CD14-positive monocyte (primary cell): Measurements from ENCODE around the gene FRMD4A. TPM values are rescaled to one million over a fixed set of nuclear protein-coding genes. Genes with fewer than 3 reads are reported as not detected.

Source experiments
- DNase-seq, 3 donors: peaks; one replicate each; pipeline ENCODE4 v3.0.0-alpha.2; 2011 to 2022
- H2AFZ ChIP-seq: 2 replicates; pipeline ENCODE4 v1.6.0; 2012; ENCODE audit warnings: mild to moderate bottlenecking, low read depth, low read length, inconsistent platforms; ENCODE audit not compliant: insufficient read depth, poor library complexity, severe bottlenecking
- H3K27ac ChIP-seq, 2 donors: 1 replicate in 1 of 2; 2 replicates in 1 of 2; pipeline ENCODE4 v1.5.1; 2012 to 2013; ENCODE audit warnings: low read length in 2 of 2, control low read depth in 1 of 2, inconsistent platforms in 1 of 2, low read depth in 1 of 2, mild to moderate bottlenecking in 1 of 2
- H3K27me3 ChIP-seq, 2 donors: one replicate each; pipeline versions ENCODE4 v1.6.0 to v1.6.1; 2011 to 2013; ENCODE audit warnings: low read length in 2 of 2; ENCODE audit not compliant: control insufficient read depth in 2 of 2, insufficient read depth in 2 of 2
- H3K36me3 ChIP-seq, 2 donors: replicated peaks in 1 of 2; 1 replicate in 1 of 2; 2 replicates in 1 of 2; pipeline versions ENCODE4 v1.5.1 to v1.6.1; 2012 to 2013; ENCODE audit warnings: low read length in 2 of 2, control low read depth in 1 of 2, inconsistent platforms in 1 of 2, mild to moderate bottlenecking in 1 of 2; ENCODE audit not compliant: insufficient read depth in 2 of 2, control insufficient read depth in 1 of 2
- H3K4me1 ChIP-seq, 2 donors: 1 replicate in 1 of 2; 2 replicates in 1 of 2; pipeline versions ENCODE4 v1.5.1 to v1.6.1; 2012 to 2013; ENCODE audit warnings: low read length in 2 of 2, control low read depth in 1 of 2, inconsistent platforms in 1 of 2, mild to moderate bottlenecking in 1 of 2, moderate library complexity in 1 of 2; ENCODE audit not compliant: insufficient read depth in 2 of 2, control insufficient read depth in 1 of 2
- H3K4me2 ChIP-seq: replicated peaks from 2 replicates; pipeline ENCODE3; 2012; ENCODE audit warnings: low read length, moderate library complexity, mild to moderate bottlenecking; ENCODE audit not compliant: poor library complexity, severe bottlenecking; ENCODE audit errors: extremely low read depth
- H3K4me3 ChIP-seq, 3 experiments: fragments of 200-600 bp in 1 of 3; sonication (generic) in 1 of 3; replicated peaks in 1 of 3; 1 replicate in 2 of 3; 2 replicates in 1 of 3; pipeline ENCODE4 v1.5.1; 2011 to 2013; ENCODE audit warnings: low read length in 3 of 3, mild to moderate bottlenecking in 3 of 3, control low read depth in 2 of 3, low read depth in 2 of 3, inconsistent platforms in 1 of 3, moderate library complexity in 1 of 3
- H3K79me2 ChIP-seq: 2 replicates; pipeline ENCODE4 v1.6.0; 2012; ENCODE audit warnings: mild to moderate bottlenecking, control low read depth, inconsistent platforms, low read length, moderate library complexity; ENCODE audit not compliant: insufficient read depth
- H3K9ac ChIP-seq: 2 replicates; pipeline ENCODE4 v1.6.0; 2017; ENCODE audit warnings: low read length, mild to moderate bottlenecking; ENCODE audit not compliant: insufficient read depth, poor library complexity, severe bottlenecking
- H3K9me3 ChIP-seq, 2 donors: replicated peaks in 1 of 2; 1 replicate in 1 of 2; 2 replicates in 1 of 2; pipeline versions ENCODE4 v1.5.1 to v1.6.1; 2012 to 2013; ENCODE audit warnings: low read length in 2 of 2, control low read depth in 1 of 2; ENCODE audit not compliant: control insufficient read depth in 1 of 2, insufficient read depth in 1 of 2
- H4K20me1 ChIP-seq: 2 replicates; pipeline ENCODE4 v1.6.0; 2012; ENCODE audit warnings: mild to moderate bottlenecking, low read length, control low read depth, moderate library complexity; ENCODE audit not compliant: insufficient read depth
- H3K27ac Mint-ChIP-seq, 7 donors: one replicate each; pipeline ENCODE4 v1.8.0; 2020; ENCODE audit warnings: mild to moderate bottlenecking in 7 of 7, mixed read lengths in 7 of 7, moderate library complexity in 6 of 7, inconsistent platforms in 2 of 7
- H3K27me3 Mint-ChIP-seq, 3 donors: one replicate each; pipeline ENCODE4 v1.8.0; 2021 to 2022; ENCODE audit warnings: low read depth in 3 of 3, mild to moderate bottlenecking in 3 of 3, mixed read lengths in 3 of 3, moderate library complexity in 3 of 3, inconsistent platforms in 1 of 3
- H3K36me3 Mint-ChIP-seq, 2 donors: one replicate each; pipeline ENCODE4 v1.8.0; 2020; ENCODE audit warnings: mixed read lengths in 2 of 2, inconsistent platforms in 1 of 2, mild to moderate bottlenecking in 1 of 2
- H3K4me1 Mint-ChIP-seq: one replicate; pipeline ENCODE4 v1.8.0; 2020; ENCODE audit warnings: mild to moderate bottlenecking, mixed read lengths
- H3K4me3 Mint-ChIP-seq, 2 donors: one replicate each; pipeline ENCODE4 v1.8.0; 2020; ENCODE audit warnings: mild to moderate bottlenecking in 2 of 2, mixed read lengths in 2 of 2, moderate library complexity in 1 of 2
- H3K9me3 Mint-ChIP-seq, 7 donors: one replicate each; pipeline ENCODE4 v1.8.0; 2020 to 2022; ENCODE audit warnings: mixed read lengths in 7 of 7, mild to moderate bottlenecking in 6 of 7, moderate library complexity in 6 of 7, inconsistent platforms in 2 of 7
- CTCF ChIP-seq: fragments of 200-600 bp; IDR thresholded peaks from one replicate; pipeline ENCODE4 v1.8.0; 2022; ENCODE audit warnings: antibody characterized with exemption, mild to moderate bottlenecking
- WGBS: methylation state at CpG from one replicate; pipeline ENCODE4 v1.1.5; 2013; ENCODE audit warnings: missing lambda C conversion rate; ENCODE audit not compliant: insufficient coverage; 5-methylcytosine and 5-hydroxymethylcytosine counted together
- intact Hi-C, 2 donors: fragments of 100-400 bp; cut with micrococcal nuclease; formaldehyde crosslinking; loops; one replicate each; pipeline versions ENCODE4 v1.15.0 to v1.15.1; 2023
- polyA plus RNA-seq, 3 donors: library from polyadenylated mRNA; depleted of rRNA in 1 of 3; unstranded in 2 of 3; stranded (reverse) in 1 of 3; fragments of 300-500 nt in 2 of 3; fragments of >200 nt in 1 of 3; fragmentation: Illumina TruSeq in 2 of 3; gene quantifications; 1 replicate in 2 of 3; 2 replicates in 1 of 3; pipeline ENCODE4 v1.2.3, GENCODE V29; 2012 to 2021

The FRMD4A gene
- polyA plus RNA-seq, 3 donors, result 0.12 TPM; not detected in 2

DNA sequence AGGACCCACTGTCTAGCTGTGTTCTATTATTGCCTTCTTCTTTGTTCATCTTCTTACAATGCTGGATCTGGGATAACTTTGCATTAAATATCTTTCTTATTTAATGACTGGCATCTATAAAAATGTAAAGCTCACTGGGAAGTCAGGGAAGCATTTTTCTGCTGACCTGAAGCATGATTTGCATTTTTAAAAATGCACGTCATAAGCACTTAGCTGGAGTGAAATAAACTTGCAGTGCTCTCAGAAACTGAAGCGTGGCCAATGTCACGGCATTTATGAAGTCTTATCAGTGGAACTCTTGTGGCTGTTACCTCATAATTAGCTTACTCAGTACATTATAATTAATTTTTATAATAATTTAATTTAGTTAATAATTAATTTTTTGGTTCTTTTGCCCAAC is 59.1 kb downstream of the FRMD4A start:
- no peaks in the 10 kb centered on the region for H3K36me3 ChIP-seq
- H3K27me3 Mint-ChIP-seq, result peaks cover 2 to 8% (median 3%) of the 10 kb centered on the region in 3 donors
- no peak overlapping the region for H2AFZ ChIP-seq
- H3K36me3 Mint-ChIP-seq, result no peaks in the 10 kb centered on the region
- no peaks in the 10 kb centered on the region for H3K9me3 ChIP-seq
- no peaks in the 10 kb centered on the region for H3K4me1 ChIP-seq
- H3K4me3 Mint-ChIP-seq, result no peak overlapping the region
- no peaks in the 10 kb centered on the region for H3K79me2 ChIP-seq
- H3K4me1 Mint-ChIP-seq, result no peaks in the 10 kb centered on the region
- peaks cover 0 to 5% (median 3%) of the 10 kb centered on the region in 7 donors for H3K9me3 Mint-ChIP-seq
- H3K27ac Mint-ChIP-seq, result no peak overlapping the region
- no peak for TF ChIP-seq CTCF
- no peak overlapping the region for H3K27ac ChIP-seq
- DNase-seq, result no peak
- H4K20me1 ChIP-seq, result no peaks in the 10 kb centered on the region
- no peak overlapping the region for H3K4me2 ChIP-seq
- H3K4me3 ChIP-seq, result no peak overlapping the region
- WGBS, result 86% methylated on average over 1 of the region's 3 CpGs
- no peak overlapping the region for H3K9ac ChIP-seq
- intact Hi-C loops, result no loop called here
- H3K27me3 ChIP-seq, result no peaks in the 10 kb centered on the region

- no peaks in the 10 kb centered on the region for H3K4me1 Mint-ChIP-seq
- Histone ChIP-seq H3K79me2 (no peaks in the 10 kb centered on the region), H3K36me3 (no peaks in the 10 kb centered on the region), H3K27ac (no peak overlapping the region), H2AFZ (no peak overlapping the region), H3K27me3 (no peaks in the 10 kb centered on the region), H3K4me1 (no peaks in the 10 kb centered on the region), H3K9ac (no peak overlapping the region), H3K9me3 (no peaks in the 10 kb centered on the region), H3K4me3 (no peak overlapping the region), H4K20me1 (no peaks in the 10 kb centered on the region), H3K4me2 (no peak overlapping the region)
- no peak overlapping the region for H3K4me3 Mint-ChIP-seq
- H3K27me3 Mint-ChIP-seq, result peaks cover 2 to 8% (median 3%) of the 10 kb centered on the region in 3 donors
- WGBS, result 100% methylated on average over 2 of the region's 3 CpGs
- no peaks in the 10 kb centered on the region for H3K36me3 Mint-ChIP-seq
- intact Hi-C loops, result no loop called here
- H3K27ac Mint-ChIP-seq, result no peak overlapping the region
- TF ChIP-seq CTCF, result no peak
- H3K9me3 Mint-ChIP-seq, result peaks cover 0 to 5% (median 3%) of the 10 kb centered on the region in 7 donors
- no peak for DNase-seq
These were observed 60.4 kb downstream of the FRMD4A start for GRCh38 chr10:14270370-14270769.
